ENCODE measurements around the gene EIF1.
A peak's percentile ranks its signal among the peaks of the same experiment; 100 is the strongest.

EIF1 gene

DNA sequence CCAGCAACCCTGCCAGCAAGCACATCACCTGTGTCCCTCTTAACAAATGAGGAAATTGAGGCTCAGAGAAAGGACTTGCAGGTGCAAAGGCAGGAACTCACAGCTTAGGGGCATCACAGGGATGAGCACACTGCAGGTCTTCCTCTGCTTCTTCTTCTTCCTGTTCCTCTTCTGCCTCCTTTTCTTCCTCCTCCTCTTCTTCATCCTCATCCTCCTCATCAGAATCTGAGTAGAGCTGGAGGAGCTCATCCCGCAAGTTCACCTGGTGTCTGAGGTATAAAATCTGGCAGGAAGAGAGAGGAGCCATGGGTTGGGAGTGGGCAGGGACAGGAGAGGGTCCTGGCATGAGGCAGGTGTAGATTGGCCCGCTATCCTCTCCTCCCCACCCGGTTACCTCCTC is 43.2 kb downstream of the EIF1 start:
- no peak for DNase-seq

DNA sequence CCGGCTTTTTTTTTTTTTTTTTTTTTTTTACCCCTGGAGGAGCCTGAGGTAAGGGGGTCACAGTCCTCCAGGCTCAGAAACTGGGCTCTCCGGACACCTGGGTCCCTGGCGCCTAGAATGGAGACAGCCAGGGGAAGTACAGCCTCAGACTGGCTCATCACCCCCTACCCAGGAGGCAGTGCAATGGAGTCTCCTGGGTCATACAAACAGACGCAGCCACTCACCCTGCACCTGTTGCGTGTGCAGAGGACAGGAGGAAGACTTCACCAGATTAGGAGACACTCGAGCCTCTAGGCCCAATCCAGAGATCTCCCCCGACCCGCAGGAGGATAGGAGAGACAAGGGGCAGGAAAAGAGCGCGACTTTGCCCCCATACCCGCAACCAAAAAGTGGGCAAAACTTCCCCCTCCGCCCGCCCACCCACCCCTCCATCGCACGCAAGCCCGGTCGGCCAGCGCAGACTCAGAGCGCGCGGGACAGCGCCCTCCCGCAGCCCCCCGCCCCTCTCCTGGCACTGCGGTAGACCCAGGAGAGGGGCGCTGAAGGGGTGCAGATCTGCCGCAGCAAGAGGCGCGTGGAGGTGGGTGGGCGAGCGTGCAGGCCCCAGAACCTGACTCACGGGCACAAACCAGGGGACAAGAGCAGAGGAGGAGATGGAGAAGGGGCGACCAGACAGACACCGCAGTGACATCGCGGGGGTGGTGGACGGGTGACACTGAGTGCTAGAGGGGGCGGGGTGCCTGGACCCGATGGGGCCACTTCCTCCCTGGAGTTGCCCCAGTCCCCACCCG is 44.9 kb downstream of the EIF1 start:
- DNase-seq = peak in 1 of 56 donors; percentile 16

DNA sequence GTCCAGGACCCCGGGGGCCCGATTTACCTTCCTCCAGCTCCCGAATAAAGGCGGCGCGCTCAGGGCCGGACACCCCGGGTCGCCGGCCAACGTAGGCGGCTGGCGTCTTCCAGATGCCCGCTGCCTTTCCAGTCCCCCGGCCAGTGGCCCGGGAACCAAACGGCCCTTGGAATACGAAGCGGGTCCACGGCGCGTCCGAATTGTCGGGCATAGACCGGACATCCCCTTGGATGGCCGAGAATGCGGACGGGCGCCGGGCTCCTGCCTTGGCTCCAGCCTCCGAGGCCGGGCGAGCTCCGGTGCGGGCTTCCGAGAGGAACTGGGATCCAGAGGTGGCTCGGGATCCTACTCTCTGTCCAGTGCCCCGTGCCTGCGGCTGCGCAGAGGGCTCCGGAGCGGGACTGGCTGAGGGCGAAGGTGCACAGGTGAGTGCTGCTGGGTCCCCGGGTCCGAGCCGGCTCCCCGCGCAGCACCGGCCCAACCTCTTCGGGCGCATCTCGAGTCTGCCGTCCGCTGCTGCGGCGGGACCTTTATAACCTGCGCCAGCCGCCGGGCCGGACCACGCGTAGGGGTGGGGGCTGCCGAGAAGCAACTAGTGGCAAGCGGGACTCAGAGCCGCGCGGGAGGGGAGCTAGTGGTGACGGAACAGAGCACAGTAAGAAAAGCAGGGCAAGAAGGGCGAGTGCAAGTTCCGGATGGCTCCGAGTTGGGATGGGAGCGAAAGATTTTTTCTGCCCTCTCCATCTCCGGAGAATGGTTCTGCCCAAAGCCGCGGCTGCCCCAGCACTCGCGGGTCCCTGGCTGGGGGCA is 45.7 kb downstream of the EIF1 start, which contains the start of gene HAP1:
Gene HAP1, minus strand, starts transcription at position 505 of the 810 bp plus-strand sequence. Its CDS starts 9 bp downstream, at position 496.
- peak in 34 of 56 donors; percentile 5 to 62 (median 34) for DNase-seq

DNA sequence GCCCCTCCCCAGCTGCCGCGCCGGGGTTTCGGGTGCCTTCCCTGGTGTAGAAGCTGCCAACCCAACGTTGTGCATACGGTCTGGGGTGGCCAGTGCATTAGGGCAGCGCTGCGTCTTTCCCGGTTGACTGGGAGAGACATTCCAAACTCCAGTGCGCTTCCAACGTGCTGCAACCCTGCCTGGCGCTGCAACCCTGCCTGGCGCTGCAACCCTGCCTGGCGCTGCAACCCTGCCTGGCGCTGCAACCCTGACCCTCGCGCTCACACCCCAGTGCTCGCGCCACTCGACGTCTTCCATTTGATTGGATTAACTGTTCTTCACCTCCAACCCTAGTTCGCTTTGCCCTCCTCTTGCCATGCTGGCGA is 46.2 kb downstream of the EIF1 start:
- DNase-seq = peak in 1 of 56 donors; percentile 50

DNA sequence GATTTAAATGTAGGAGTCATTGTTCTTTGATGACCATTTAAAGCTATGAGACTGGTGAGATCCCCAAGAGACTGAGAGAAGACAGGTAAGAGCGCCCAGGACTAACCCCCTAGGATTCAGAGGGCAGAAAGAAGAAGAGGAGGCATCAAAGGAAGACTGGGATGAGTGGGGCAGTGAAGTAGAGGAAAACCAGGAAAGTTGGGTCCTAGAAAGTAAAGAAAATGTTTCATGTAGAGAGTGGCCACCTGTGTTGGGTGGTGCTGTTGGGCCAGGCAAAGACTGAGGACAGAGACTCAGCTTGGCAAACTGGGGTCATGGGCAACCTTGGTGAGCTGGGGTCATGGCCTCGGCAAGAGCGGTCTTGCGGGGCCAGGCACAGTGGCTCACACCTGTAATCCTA is 47.1 kb downstream of the EIF1 start:
- DNase-seq = no peak

DNA sequence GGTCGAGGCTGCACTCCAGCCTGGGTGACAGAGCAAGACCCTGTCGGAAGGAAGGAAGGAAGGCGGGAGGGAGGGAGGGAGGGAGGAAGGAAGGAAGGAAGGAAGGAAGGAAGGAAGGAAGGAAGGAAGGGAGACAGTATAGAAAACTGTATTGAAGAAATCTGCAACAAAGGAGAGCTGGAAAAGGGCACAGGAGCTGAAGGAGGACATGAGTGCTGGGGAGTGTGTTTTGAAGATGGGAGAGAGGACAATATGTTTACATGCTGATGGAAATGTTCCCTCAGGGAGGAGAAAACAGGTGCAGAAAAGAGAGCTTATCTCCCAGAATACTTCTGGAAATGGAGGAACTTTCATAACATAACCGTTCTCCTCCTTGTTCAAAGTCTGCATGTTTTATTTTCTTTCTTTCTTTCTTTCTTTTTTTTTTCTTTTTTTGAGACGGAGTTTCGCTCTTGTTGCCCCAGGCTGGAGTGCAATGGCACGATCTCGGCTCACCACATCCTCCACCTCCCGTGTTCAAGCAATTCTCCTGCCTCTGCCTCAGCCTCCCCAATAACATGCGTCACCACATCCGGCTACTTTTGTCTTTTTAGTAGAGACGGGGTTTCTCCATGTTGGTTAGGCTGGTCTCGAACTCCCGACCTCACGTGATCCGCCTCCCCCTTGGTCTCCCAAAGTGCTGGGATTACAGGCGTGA is 48.4 kb downstream of the EIF1 start:
- no peak for DNase-seq

DNA sequence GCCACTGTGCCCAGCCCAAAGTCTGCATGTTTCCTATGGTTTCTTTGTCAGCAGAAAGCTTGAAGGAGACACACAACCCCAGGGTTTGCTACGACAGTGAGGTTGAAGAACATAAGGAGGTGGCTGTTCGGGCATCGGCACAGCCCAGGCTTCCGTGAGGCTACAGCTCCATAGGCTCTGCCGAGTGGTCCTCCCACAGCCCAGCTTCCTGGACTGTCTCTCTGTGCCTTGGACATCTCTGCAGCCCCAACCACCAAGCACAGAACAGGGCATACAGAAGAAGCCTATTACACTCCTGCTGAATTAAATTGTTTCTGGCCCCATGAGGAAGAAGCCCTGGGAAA is 49.0 kb downstream of the EIF1 start:
- DNase-seq = no peak

DNA sequence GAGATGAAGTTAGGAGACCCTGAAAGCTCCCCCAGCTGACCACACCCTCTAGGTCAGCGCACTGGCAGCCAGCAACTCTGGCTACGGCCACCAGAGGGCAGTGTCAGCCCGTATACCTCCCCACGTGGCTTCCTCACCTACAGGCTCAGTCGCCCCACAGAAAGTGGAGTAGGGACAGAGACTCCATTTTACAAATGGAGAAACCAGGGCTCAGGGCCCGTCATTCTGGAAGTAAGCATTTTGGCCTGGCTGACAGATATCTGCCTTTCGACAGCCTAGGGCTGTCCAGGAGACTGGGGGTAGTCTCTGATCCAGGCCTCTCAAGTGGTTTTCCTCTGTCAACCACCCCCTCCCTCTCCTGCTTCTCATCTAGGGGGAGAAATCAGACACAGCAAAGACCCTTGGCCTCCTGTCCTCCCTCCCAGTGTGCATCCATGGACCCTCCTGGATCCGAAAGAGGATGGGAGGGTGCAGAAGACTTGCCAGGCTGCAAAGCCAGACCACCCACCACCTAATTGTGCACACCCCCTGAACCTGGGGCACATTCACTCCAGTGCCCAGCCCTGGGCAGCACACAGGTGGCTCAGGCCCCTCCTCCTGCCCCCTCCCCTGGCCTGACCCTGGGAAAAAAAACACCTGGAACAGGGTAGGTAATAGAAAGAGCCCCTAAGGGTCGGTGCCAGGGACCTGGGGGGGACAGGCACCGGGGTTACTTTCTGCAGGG is 49.6 kb downstream of the EIF1 start:
- DNase-seq = peak in 52 of 56 donors; percentile 6 to 86 (median 53)

DNA sequence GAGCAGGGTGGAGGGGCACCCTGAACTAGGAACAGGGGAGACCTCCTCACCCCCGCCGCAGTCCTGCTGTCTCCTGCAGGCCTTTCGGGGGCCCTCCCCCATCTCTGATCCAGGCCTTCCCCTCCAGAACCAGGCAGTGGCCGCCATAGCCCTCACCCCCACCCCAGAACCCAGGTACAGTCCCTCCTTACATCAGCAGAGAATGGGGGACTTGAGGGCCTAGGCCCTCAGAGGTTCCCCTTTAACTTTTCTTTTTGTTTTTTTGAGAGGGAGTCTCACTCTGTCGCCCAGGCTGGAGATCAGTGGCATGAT is 50.1 kb downstream of the EIF1 start:
- DNase-seq = no peak

DNA sequence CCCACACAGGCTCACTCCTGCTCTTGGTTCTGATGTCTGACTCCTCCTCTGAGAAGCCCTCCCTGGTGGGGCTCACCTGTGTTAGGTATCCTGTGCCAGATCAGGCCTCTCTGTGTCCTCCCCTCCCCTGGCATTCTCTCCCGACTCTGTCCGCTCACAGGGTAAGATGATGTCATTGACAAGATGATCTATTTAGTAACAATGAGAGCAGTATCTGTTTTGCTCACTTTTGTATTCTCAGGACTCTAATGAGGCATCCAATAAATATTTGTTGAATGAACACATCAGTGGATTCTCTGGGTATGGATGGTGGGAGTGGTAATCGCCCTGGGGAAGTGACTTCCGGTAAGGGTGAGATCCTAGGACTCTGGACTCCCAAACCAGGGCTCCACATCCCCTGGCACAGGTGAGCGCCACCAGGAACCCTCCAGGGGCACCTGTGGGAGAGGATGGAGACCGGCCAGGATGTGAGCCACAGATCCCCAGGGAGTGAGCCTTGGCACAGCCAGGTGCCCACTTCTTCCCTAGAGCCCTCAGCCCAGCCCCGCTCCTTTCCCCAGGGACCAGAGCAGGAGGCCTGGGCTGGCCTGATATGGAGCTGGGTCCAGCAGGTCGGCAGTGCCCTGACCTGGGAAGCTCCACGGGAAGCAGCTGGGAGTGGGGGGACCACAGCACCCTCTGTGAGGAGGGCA is 51.1 kb downstream of the EIF1 start:
- DNase-seq = no peak

DNA sequence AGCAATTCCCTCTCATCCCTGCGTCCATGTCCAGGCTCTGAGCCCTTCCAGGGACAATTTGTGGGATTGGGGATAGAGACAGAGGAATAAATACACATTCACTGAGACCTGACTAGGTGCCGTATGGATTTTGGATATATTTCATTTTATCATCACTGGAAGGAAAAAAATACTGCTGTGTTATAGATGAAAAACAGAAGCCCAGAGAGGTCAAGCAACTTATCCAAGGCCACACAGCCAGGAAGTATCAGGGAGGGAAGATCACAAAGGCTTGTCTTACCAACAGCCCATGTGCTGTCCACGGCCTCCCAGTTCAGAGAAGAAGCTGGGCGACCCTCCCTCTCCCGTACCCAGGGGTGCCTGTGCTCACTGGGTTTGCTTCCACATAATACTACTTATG is 51.8 kb downstream of the EIF1 start:
- no peak for DNase-seq

DNA sequence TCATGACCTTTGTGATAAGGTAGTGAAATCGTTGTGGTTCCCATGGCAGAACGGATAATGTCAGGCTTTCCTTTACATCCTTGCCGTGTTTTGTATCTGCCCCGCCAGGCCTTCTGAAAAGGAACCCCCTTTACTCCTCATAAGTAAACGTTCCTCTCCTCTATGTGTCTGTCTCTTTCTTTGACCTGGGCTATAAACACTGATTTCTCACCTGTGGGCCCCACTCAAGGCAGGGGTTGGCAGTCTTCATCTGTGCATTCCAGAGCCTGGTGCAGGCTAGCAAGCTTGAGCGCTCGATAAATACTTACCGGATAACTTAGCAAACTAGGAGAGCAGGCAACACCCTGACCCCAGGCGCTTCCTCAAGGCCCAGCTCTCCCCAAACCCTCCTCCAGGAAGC is 53.0 kb downstream of the EIF1 start:
- no peak for DNase-seq
